Upper lobe of left lung (tissue), 4 donors: ENCODE measurements around the gene ZW10.

Source experiments
- POLR2AphosphoS5 ChIP-seq, 2 donors: sonication (generic); formaldehyde crosslinking; IDR thresholded peaks; one replicate each; pipeline ENCODE4 v1.5.1; 2017; ENCODE audit warnings: antibody characterized with exemption in 2 of 2
- TF ChIP-seq, protein P1 (sequence below), 6 experiments: fragments of 450-650 bp in 4 of 6; fragments of 200-600 bp in 2 of 6; sonication (generic) in 2 of 6; IDR thresholded peaks; one replicate each; pipeline ENCODE4 v1.5.1; 2016 to 2019; ENCODE audit warnings: antibody characterized with exemption in 6 of 6

DNA sequence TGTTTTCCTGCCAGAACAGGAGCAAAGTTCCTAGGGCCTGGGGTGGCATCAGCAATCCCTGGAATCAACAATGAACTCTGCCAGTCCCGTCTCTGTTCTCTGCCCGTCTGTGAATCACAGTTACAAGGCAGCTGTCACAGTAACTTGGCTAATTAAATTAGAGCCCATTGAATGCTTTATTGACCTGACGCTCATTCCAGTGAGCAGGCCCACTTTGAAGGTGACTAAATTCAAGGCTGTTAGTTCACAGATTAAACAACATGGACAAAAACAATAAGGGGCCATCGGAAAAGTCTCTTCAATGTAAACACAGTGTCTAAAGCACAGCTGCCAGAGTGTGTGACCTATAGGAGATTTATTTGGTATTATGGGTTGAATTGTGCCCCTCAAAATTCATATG, 49.7 kb downstream of the ZW10 start:
- TF ChIP-seq, protein P1, sequence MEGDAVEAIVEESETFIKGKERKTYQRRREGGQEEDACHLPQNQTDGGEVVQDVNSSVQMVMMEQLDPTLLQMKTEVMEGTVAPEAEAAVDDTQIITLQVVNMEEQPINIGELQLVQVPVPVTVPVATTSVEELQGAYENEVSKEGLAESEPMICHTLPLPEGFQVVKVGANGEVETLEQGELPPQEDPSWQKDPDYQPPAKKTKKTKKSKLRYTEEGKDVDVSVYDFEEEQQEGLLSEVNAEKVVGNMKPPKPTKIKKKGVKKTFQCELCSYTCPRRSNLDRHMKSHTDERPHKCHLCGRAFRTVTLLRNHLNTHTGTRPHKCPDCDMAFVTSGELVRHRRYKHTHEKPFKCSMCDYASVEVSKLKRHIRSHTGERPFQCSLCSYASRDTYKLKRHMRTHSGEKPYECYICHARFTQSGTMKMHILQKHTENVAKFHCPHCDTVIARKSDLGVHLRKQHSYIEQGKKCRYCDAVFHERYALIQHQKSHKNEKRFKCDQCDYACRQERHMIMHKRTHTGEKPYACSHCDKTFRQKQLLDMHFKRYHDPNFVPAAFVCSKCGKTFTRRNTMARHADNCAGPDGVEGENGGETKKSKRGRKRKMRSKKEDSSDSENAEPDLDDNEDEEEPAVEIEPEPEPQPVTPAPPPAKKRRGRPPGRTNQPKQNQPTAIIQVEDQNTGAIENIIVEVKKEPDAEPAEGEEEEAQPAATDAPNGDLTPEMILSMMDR (IDR thresholded peaks at IDR 0.05), result no peak
- no peak for TF ChIP-seq POLR2AphosphoS5 (IDR thresholded peaks at IDR 0.05)
